HG03196 (cell line): Measurements from ENCODE around the gene MOGAT3.

ENCODE experiments used
- ATAC-seq: cut with Tn5 transposase; IDR thresholded peaks from one replicate; pipeline ENCODE4 v1.9.1; 2021; ENCODE audit not compliant: unreplicated experiment

Gene MOGAT3, protein sequence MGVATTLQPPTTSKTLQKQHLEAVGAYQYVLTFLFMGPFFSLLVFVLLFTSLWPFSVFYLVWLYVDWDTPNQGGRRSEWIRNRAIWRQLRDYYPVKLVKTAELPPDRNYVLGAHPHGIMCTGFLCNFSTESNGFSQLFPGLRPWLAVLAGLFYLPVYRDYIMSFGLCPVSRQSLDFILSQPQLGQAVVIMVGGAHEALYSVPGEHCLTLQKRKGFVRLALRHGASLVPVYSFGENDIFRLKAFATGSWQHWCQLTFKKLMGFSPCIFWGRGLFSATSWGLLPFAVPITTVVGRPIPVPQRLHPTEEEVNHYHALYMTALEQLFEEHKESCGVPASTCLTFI

DNA sequence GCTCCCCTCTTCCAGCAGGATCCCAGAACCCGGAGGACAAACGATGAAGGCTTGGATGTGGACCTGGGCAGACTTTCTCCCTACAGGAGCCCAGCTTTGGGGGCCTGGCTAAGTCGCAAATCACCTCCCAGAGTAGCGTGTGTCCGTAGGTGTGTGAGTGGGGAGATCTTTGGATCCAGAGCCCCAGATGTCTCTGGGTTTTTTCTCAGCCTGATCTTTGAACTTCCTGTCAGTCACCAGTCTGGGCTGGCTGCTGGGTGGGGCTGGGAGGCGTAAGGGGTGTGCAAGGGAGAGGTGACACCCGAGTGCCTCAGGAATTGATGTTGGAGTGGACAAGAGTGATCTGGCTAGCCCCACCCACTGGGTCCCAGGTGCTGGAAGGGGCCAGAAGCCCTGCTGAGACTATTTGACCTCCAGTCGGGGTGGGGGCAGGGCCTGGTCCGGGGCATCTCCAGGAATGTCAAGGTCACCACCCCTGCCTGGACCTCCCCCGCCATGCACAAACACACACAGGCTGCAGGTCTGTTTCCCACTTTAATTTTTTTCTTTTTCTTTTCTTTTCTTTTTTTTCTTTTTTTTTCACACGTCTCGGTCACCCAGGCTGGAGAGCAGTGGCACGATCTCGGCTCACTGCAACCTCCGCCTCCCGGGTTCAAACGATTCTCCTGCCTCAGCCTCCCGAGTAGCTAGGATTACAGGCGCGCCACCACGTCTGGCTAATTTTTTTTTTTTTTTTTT is at the start of gene MOGAT3:
Gene MOGAT3, minus strand, starts transcription at position 175 of the 738 bp plus-strand sequence. CDS start 182 bp downstream, outside the sequence.
- ATAC-seq, result no peak

DNA sequence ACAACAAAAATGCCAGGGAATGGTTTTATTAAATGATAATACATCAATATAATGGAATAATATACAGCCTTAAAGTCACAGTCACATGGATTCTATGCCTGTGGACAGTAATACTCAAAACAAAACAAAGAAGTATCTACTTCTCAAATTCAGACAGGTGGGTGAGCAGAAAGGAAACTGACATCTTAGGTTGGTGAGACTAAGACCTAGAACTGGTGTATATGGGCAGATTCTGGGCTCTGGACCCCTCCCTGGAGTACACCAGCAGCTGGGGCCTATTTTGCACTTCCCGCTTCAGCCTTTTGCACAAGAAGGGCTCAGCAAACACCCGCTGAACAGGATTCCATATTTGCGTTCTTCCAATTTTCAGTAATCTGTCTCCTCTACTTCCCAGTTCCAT is 49.5 kb upstream of the MOGAT3 start:
- no peak for ATAC-seq

DNA sequence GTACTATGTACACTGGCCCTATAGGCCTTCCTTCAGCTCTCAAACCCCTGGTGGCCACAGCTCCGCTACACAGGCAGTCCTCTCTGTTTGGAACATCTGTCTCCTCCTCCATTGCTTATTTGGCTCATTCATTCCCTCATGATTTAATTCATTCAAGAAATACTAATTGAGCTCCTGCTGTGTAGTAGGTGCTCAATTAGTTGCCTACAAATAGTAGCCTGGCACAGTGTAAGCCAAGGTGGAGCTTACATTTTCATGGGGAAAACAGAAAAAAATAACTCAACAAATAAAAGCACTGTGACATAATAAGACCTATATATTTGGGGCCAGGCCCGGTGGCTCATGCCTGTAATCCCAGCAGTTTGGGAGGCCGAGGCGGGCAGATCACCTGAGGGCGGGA is 47.4 kb upstream of the MOGAT3 start:
- ATAC-seq, result no peak

DNA sequence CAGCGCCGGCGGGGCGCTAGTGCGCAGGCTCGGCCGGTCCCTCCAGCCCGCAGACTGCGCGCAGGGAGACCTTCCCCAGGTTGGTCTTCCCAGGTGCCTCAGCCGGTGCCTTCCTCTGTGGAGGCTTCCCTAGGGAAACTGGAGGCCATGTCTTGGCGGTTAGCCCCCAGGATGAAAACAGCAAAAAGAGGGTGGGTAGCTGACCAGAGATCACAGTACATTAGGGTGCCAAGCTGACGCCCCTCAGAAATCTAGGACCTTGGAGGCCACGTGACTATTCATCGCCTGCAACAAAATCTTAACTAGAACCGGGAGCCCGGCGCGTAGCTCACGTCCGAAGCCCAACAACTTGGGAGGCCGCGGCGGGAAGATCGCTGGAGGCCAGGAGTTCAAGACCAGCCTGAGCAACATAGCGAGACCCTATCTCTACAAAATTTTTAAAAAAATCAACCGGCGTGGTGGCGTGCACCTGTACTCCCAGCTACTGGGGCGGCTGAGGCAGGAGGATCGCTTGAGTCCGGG is 44.4 kb upstream of the MOGAT3 start:
- no peak for ATAC-seq

DNA sequence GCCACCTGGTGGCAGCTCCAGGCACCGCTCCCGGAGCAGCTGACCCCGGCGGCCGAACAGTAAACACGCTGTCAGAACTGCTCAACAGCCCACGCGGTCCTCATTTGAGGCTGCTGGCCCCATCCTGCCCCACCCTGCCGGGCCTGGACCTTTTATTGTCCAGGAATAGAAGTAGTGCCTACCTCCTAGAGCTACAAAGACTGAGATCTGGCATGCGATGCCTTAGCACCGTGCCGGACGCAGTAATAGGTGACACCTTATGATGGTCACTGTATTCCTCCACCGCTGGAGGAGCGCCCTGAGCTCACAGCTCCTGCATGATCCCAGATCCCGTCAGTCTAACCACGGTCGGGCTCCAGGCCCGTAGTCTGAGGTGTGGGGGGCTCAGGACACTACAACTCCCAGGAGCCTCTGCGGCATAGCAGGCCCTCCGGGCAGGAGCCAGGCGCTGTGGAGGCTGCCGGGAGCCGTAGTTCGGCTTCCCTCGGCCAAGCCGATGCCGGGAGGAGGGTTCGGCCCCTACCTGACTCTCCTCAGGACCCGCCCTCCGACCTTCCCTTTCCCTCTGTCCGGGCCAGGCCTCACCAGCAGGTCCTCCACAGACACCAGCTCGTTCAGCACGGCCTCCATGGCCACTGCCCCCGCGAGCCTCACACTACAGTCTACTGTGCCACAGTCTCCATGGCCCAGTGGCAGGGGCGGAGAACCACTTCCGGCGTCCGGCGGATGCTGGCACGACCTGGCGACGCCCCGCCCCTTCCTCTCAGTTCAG is 43.7 kb upstream of the MOGAT3 start, which contains the start of gene FIS1:
Gene FIS1, minus strand, starts transcription at position 707 of the 772 bp plus-strand sequence. Its CDS starts 77 bp downstream, at position 630.
- ATAC-seq, result peak; percentile 88

DNA sequence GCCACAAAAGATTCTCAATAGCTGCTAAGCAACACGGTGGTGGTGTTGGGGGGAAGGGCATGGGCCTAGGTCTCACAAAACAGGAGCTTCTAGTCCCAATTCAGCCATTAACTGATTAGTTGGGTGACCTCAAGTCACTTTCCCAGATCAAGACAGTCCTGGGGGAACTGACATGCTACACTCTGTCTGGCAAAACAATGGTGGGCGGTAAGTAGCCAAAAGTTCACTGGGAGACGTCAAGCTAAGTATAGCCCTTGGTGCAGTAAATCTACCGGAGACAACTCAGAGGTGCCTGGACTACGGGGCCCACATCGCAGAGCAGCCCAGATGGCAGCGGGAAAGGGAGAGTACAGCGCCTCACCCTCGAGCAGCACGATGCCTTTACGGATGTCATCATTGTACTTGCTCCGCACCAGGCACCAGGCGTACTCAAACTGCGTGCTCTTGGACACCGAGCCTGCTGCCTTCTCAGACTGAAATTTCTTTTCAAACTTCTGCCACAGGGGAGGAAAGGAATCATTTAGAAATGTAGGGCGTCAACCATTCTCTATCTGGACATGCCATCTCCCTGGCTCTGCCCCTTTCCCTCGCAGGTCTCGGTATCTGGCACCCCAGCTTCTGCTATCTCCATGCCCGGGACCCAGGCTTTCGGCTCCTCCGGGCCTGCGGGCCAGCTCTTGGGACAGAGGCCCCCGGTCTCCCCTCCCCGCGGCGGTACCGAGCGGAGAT is 43.0 kb upstream of the MOGAT3 start:
- no peak for ATAC-seq

DNA sequence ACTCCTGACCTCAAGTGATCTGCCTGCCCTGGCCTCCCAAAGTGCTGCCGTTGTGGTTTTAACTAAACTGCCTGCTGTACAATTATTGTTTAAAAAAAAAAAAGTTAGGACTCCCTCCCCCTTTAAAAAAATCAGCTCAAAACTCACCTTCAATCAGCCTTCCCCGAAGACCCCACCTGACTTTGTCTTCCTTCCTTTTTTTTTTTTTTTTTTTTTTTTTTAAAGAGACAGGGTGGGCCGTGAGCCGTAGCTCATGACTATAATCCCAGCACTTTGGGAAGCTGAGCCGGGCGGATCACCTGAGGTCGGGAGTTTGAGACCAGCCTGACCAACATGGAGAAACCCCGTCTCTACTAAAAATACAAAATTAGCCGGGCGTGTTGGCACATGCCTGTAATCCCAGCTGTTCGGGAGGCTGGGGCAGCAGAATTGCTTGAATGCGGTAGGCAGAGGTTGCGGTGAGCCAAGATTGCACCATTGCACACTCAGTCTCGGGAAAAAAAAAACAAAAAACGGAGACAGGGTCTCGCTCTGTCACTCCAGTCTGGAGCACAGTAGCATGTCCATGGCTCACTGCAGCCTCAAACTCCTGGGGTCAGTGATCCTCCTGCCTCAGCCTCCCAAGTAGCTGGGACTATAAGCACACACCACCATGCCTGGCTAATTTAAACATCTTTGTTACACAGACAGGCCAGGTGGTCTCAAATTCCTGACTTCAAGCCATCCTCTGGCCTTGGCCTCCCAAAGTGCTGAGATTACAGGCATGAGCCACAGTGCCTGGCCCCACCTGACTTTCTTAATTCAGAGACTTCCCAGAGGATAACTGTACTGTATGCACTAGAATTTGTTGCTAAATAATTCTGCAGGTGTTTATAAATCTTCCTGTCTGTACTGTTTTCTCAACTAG is 40.9 kb upstream of the MOGAT3 start:
- ATAC-seq, result no peak

DNA sequence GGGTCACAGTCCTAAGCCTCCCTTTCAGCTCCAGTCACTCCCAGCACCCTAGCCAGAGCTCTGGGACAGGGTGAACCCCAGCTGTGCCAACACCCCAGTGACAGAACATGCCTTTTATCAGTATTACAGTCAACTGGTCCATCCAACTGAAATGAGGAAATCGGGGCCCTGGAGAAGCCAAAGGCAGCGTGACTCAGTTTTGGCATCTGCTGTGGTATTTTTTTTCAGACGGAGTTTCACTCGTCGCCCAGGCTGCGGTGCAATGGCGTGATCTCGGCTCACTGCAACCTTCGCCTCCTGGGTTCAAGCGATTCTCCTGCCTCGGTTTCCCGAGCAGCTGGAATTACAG is 40.2 kb upstream of the MOGAT3 start:
- ATAC-seq, result no peak

DNA sequence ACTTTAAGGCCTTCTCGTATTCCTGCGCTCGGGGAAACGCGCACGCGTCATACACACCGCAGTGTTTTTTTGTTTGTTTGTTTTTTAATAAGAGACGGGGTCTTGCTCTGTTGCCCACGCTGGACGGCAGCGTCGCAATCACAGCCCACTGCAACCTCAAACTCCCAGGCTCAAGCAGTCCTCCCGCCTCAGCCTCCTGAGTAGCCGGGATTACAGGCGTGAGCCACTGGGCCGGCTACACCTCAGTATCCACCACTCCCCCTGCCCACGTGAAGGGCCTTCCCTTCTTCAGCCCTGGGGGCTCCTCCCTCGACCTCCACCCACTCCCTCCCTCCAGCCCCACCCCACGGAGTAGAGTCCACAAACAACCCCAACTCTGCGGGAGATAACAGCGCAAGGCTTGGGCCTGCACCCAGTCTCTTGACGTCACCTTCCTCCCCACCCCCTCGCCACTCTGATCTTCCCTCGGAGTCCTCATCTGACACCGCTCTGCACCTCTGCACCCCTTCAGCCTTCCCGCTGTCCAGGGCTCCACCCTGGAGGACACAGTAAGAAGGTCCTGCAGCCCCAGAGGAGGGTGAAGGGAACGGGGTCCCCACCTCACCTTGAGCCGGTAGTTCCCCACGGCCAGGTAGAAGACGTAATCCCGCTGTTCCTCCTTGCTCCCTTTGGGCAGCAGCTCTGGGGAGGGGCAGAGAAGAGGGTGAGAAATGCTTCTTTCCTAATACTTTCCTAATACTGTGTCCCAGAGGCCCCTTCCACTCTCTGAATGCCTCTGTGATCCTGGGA is 39.6 kb upstream of the MOGAT3 start:
- no peak for ATAC-seq

DNA sequence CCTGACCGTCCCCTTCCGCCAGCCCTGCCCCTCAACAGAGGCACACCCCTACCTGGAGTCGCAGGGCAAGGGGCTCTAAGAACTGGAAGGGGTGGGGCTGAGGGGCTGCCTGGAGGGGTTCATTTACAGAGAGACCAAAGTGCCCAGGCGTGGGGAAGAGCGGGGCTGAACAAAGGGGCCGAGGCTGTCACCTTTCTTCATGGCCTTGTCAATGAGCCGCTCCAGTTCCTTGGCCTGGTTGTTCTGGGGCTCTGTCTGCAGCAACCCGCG is 39.0 kb upstream of the MOGAT3 start:
- ATAC-seq, result no peak

DNA sequence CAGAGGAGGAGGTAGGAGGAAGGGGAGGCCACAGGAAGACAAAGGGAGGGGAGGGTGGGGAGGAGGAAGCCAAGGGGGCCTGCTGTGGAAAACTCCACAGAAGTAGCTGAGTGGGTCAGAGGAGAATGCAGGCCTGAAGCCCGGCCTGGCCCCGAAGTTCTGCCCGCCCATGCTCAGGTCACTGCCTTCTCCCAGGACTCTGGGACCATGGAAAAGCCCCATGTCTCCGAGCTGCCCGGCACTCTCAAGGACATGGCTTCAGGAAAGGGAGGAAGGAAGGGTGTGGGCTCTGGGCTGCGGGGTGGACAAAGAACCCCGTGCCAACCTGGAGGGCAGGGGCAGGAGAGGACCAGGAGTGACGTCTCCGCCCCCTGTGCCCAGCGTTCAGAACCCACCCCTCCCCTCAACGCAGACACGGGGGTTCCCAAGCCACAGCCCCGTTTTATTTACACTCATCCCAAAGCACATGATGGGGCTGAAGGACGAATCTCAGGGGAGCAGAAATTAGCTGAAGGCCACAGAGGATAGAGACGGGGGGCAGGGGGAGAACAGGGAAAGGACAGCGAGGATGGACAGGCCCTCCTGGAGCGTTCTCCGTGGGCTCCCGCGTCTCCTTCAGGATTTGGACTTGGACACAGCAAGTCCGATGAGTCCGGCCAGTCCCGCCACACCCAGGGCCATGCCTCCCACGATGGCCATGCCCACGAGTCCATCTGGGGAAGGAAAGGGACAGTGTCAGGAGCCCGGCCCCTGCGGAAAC is 38.5 kb upstream of the MOGAT3 start:
- ATAC-seq, result no peak

DNA sequence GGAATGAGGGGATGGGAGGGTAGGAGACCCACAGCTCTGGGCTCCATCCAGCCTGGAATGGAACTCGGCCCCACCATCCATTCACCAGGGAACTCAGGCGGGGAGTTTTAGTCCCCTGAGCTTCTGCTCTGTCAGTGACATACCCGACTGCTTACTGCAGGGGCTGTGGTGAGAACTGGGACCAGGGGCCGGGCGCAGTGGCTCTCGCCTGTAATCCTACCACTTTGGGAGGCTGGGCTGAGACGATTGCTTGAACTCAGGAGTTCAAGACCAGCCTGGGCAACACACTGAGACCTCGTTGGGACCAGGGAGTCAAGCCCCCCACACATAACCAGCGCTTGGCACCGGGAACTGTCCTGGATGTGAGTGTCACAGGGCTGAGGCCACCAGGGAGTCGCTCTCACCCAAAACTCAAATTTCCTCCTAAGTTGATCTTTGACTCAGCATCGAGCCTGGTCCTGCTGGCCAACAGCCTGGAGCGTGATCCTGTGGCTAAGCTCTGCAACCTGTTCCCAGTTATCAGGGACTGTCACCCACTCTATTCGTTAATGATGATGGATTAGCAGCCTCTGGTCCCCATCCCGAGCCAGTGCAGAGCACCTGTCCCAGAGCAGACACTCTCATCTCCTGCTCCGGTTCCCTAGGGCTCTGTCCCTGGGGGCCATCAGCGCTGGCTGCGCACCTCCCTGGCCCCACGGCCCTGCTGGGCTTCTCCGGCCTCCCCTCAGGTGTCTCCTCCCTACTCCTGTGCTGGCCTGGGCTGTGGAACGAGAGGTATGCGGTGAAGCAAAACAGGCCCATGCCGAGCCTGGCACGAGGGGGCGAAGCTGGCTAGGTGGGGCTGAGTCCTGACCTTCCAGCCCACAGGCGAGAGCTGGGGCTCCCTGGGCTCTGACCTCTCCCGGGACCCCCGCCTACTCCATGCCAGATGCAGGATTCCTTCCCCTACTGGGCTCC is 37.7 kb upstream of the MOGAT3 start:
- no peak for ATAC-seq

DNA sequence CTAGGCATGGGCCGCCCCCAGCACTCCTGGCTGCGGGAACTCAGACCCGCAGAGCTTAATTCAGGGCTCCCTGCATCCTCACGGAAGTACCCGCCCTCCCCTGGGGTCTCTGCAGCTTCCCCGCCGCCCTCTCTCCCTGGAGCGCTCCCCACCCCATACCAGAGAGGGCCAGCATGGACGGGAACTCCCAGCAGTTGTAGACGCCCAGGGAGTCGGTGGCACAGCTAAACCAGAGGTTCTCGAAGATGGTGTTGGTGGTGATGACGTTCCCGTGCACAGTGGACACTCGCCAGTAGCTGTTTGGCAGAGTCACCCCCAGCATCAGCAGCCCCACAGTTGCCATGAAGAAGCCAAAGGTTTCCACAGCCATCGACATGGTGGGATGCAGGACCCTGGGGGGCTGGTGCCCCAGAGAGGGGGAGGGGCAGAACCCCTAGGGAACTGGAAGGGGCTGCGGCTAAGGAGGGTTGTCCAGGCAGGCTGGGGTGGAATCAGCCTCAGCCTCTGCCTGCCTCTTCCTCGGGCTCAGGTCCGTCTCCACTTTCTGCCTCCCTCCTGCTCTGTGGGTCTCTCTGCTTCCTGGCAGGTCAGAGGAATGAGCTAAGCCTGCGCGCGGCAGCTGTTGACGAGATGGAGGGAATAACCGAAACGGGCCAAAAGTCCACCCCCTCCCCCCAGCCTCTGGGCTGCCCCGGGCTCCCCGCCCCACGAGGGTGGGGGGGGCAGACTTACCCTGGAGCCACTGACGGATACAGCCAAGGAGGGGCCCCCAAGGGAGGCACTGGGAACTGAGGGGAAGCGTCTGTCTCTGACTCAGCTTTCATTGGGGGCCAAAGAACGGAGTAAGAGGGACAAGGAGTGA is 36.6 kb upstream of the MOGAT3 start, which contains the start of gene CLDN15:
Gene CLDN15, minus strand, starts transcription at position 597 of the 862 bp plus-strand sequence. Its CDS starts 221 bp downstream, at position 376.
- no peak for ATAC-seq

DNA sequence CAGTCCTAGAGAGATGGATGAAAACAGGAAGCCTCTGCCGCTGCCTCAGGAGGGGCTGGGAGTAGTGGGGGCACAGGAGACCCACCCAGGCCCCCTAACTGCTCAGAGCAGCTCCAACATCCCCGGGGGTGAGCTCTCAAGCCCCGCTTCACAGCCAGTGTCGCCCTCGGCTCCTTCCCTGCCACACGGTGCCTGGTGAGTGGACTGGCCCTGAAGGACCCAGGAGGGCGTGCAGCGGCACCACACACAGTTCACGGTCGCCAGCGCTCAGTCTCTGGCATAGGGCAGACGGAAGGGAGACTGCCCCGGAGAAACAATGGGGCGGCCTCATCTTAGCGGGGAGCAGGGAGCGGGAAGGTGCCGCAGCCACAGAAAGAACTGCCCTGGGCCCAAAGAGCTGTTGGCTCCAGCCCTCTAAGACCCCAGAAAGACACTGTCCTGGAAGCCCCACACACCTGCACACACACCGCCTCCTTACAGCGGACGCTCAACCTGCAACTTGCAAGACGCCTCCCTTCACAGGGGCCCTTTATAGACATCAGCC is 35.5 kb upstream of the MOGAT3 start:
- ATAC-seq, result no peak

DNA sequence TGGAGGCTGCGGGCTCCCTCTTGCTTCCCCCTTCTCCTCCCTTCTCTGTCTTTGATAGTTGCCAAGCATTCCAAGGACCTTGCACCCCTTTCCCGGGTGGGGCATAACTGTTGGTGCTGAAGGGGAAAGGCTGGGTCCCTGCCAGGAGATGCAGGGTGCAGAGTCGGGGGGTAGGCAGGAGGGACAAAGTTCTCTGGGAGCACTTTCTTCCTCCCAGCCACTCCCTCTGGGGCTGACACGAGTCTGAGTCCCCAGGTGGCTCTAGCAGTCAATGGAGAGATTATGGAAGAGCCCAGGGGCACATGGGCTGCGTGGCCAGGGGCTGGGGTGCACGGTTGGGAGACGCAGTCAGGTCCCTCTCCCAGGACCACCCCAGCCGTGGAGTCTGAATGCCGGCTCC is 34.7 kb upstream of the MOGAT3 start:
- ATAC-seq, result no peak

DNA sequence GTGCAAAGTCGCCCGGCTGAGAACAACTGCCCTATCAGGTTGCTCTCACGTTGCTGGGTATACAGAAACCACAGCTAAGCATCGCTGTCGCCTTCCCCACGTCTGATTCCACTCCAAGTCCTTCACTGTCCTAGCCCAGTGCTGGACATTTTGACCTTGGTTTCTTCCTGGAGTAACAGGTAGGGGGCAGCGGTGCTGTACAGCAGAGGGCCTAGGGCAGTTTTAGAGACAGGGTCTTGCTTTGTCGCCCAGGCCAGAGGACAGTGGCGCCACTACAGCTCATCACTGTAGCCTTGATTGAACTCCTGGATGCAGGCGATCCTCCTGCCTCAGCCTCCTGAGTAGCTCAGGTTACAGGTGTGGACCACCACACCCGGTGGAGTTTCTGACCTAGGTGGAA is 34.2 kb upstream of the MOGAT3 start:
- no peak for ATAC-seq
